Keratinocyte (primary cell): ENCODE data around the gene LRRC43. TPM values are rescaled to one million over a fixed set of nuclear protein-coding genes. Genes with fewer than 3 reads are reported as not detected.

ENCODE experiments used
- DNase-seq: peaks from one replicate; pipeline ENCODE4 v3.0.0-alpha.2; 2011; ENCODE audit warnings: low read depth, missing footprints, low spot score
- FAIRE-seq: peaks from 2 replicates; lab custom pipeline; 2011; peaks lifted over from hg19 to GRCh38; lab: Jason Lieb, UNC
- H2AFZ ChIP-seq: 2 replicates; pipeline ENCODE4 v1.6.0; 2012; ENCODE audit warnings: low read length, control low read depth, inconsistent platforms; ENCODE audit not compliant: control insufficient read depth
- H3K27ac ChIP-seq: 2 replicates; pipeline ENCODE4 v1.5.1; 2011; ENCODE audit warnings: low read length; ENCODE audit not compliant: control insufficient read depth, insufficient read depth
- H3K27me3 ChIP-seq: 3 replicates; pipeline ENCODE4 v1.6.0; 2011; ENCODE audit warnings: low read length; ENCODE audit not compliant: control insufficient read depth, insufficient read depth; ENCODE audit errors: extremely low read depth
- H3K36me3 ChIP-seq, 2 experiments: 2 replicates in 1 of 2; 3 replicates in 1 of 2; pipeline ENCODE4 v1.5.1; 2011; ENCODE audit warnings: low read length in 2 of 2, mild to moderate bottlenecking in 1 of 2; ENCODE audit not compliant: control insufficient read depth in 2 of 2, insufficient read depth in 2 of 2; ENCODE audit errors: extremely low read depth in 1 of 2
- H3K4me1 ChIP-seq: 3 replicates; pipeline ENCODE4 v1.5.1; 2011; ENCODE audit warnings: low read length; ENCODE audit not compliant: control insufficient read depth, insufficient read depth; ENCODE audit errors: extremely low read depth
- H3K4me2 ChIP-seq: 3 replicates; pipeline ENCODE4 v1.6.0; 2011; ENCODE audit warnings: low read depth, low read length; ENCODE audit not compliant: control insufficient read depth, insufficient read depth; ENCODE audit errors: extremely low read depth
- H3K4me3 ChIP-seq, 3 experiments: fragments of 200-600 bp in 1 of 3; sonication (generic) in 1 of 3; 2 replicates in 2 of 3; 3 replicates in 1 of 3; pipeline ENCODE4 v1.5.1; 2011 to 2016; ENCODE audit warnings: low read length in 3 of 3, mild to moderate bottlenecking in 3 of 3, control low read depth in 2 of 3, inconsistent platforms in 1 of 3, low read depth in 1 of 3, mixed read lengths in 1 of 3, mixed run types in 1 of 3, moderate library complexity in 1 of 3; ENCODE audit not compliant: control insufficient read depth in 2 of 3, insufficient read depth in 2 of 3; ENCODE audit errors: extremely low read depth in 1 of 3
- H3K79me2 ChIP-seq: 2 replicates; pipeline ENCODE4 v1.6.0; 2012; ENCODE audit warnings: low read length; ENCODE audit not compliant: control insufficient read depth, insufficient read depth
- H3K9ac ChIP-seq: 3 replicates; pipeline ENCODE4 v1.6.0; 2011; ENCODE audit warnings: low read length; ENCODE audit not compliant: control insufficient read depth, insufficient read depth; ENCODE audit errors: extremely low read depth
- H3K9me1 ChIP-seq: 3 replicates; pipeline ENCODE4 v1.6.0; 2011; ENCODE audit warnings: low read length; ENCODE audit not compliant: control insufficient read depth, insufficient read depth; ENCODE audit errors: extremely low read depth
- H3K9me3 ChIP-seq: 2 replicates; pipeline ENCODE4 v1.5.1; 2012; ENCODE audit warnings: low read depth, low read length; ENCODE audit not compliant: control insufficient read depth
- H4K20me1 ChIP-seq: 3 replicates; pipeline ENCODE4 v1.6.0; 2011; ENCODE audit warnings: low read length; ENCODE audit not compliant: control insufficient read depth, insufficient read depth; ENCODE audit errors: extremely low read depth
- CTCF ChIP-seq, 3 experiments: IDR thresholded peaks in 1 of 3; conservative IDR thresholded peaks in 1 of 3; optimal IDR thresholded peaks in 1 of 3; 2 replicates in 2 of 3; 3 replicates in 1 of 3; pipeline versions ENCODE3 to v1.5.1; 2011; ENCODE audit warnings: low read length in 3 of 3, mild to moderate bottlenecking in 3 of 3, moderate library complexity in 2 of 3, control low read depth in 1 of 3, inconsistent platforms in 1 of 3; ENCODE audit not compliant: insufficient read depth in 2 of 3; ENCODE audit errors: extremely low read depth in 1 of 3
- EZH2 ChIP-seq: IDR thresholded peaks from one replicate; pipeline ENCODE4 v1.6.1; 2012; ENCODE audit warnings: inconsistent platforms, mild to moderate bottlenecking, low read length, moderate library complexity
- dilution Hi-C: fragments of 300-500 bp; cut with MboI; formaldehyde crosslinking; loops from one replicate; pipeline ENCODE4 v1.7.0; 2020; ENCODE audit warnings: low sequenced_read_pairs; ENCODE audit not compliant: extremely low pct_ligation_motif_present
- polyA plus RNA-seq, 5 experiments: library from polyadenylated mRNA; depleted of rRNA in 3 of 5; stranded (reverse) in 3 of 5; stranded (forward) in 1 of 5; unstranded in 1 of 5; fragments of >200 nt; gene quantifications; 1 replicate in 1 of 5; 2 replicates in 3 of 5; 3 replicates in 1 of 5; pipeline versions ENCODE4 v1.2.1 to v1.2.3, GENCODE V29; 2011 to 2012; ENCODE audit warnings: missing spikeins in 2 of 5, low read depth in 1 of 5, low replicate concordance in 1 of 5

Gene LRRC43
- polyA plus RNA-seq, 1 donor (not counting 4 experiments of a cell fraction or from before 2014, with no cell fraction given): 0.45 TPM

GRCh38 chr12:122232691-122233090 is 49.8 kb downstream of the LRRC43 start:
- FAIRE-seq (no peak), DNase-seq (no peak)
- no peak overlapping the region for H3K27ac ChIP-seq
- H3K9me3 ChIP-seq: no peaks in the 10 kb centered on the region
- H3K36me3 ChIP-seq: peaks cover 6 to 13% of the 10 kb centered on the region in 2 experiments
- H3K9me1 ChIP-seq: no peaks in the 10 kb centered on the region
- H3K9ac ChIP-seq: no peak overlapping the region
- H3K79me2 ChIP-seq: no peaks in the 10 kb centered on the region
- H2AFZ ChIP-seq: no peak overlapping the region
- H3K4me3 ChIP-seq: no peak overlapping the region
- dilution Hi-C loops: no loop called here
- no peaks in the 10 kb centered on the region for H4K20me1 ChIP-seq
- TF ChIP-seq EZH2 (no peak), CTCF (optimal IDR thresholded peaks at IDR 0.05 in 1 of 3, IDR thresholded peaks at IDR 0.05 in 1 of 3, conservative IDR thresholded peaks at IDR 0.05 in 1 of 3; ENCODE audit: extremely low read depth in 1 of 3, insufficient read depth in 2 of 3, low read length in 3 of 3) (no peak)
- no peaks in the 10 kb centered on the region for H3K4me1 ChIP-seq
- H3K4me2 ChIP-seq: no peak overlapping the region
- no peaks in the 10 kb centered on the region for H3K27me3 ChIP-seq

GRCh38 chr12:122235741-122236140 is 52.8 kb downstream of the LRRC43 start:
- H3K4me3 ChIP-seq: no peak overlapping the region
- H4K20me1 ChIP-seq: no peaks in the 10 kb centered on the region
- H3K9ac ChIP-seq: no peak overlapping the region
- no peak overlapping the region for H3K4me2 ChIP-seq
- no peaks in the 10 kb centered on the region for H3K79me2 ChIP-seq
- no peak for TF ChIP-seq CTCF (optimal IDR thresholded peaks at IDR 0.05 in 1 of 3, IDR thresholded peaks at IDR 0.05 in 1 of 3, conservative IDR thresholded peaks at IDR 0.05 in 1 of 3; ENCODE audit: extremely low read depth in 1 of 3, insufficient read depth in 2 of 3, low read length in 3 of 3)
- no peak for TF ChIP-seq EZH2
- dilution Hi-C loops: no loop called here
- no peaks in the 10 kb centered on the region for H3K4me1 ChIP-seq
- FAIRE-seq (no peak), DNase-seq (no peak)
- no peak overlapping the region for H2AFZ ChIP-seq
- peaks cover 6 to 12% of the 10 kb centered on the region in 2 experiments for H3K36me3 ChIP-seq
- H3K9me1 ChIP-seq: no peaks in the 10 kb centered on the region
- no peaks in the 10 kb centered on the region for H3K27me3 ChIP-seq
- H3K27ac ChIP-seq: no peak overlapping the region
- no peaks in the 10 kb centered on the region for H3K9me3 ChIP-seq
